ENCODE results near the gene CHRNA4.

DNA sequence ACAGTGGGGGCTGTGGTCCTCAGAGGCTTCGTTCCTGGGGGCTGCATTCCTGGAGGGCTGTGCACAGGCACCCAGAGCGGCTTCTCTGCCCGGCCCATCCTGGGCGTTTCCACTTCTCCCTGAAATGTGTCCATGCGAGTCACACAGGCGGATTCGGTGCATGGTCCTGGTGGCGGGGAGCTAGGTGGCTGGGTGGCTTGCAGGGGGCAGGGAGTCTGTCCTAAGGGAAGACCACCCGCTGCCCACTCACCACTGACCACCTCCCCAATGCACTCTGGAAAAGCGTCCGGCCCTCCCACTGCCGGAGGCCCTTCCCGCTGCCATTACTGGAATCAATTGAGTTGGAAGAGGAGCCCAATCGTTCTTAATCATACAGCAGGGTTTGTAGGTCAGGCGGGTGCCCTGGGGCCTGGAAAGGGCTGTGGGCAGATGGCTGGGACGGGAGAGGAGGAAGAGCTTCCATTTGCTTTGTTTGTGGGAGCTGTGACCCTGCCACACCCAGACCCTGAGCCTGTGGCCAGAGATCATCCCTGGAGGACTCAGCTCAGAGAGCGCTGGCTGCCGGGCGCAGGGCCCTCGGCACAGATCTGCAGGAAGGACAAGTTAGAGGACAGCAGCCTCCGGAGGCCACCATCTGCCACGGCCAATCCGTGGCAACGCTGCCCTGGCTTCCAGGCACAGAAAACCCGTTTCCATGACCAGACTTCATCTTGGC is 6.4 kb downstream of the CHRNA4 start:
- TF ChIP-seq, protein P1, sequence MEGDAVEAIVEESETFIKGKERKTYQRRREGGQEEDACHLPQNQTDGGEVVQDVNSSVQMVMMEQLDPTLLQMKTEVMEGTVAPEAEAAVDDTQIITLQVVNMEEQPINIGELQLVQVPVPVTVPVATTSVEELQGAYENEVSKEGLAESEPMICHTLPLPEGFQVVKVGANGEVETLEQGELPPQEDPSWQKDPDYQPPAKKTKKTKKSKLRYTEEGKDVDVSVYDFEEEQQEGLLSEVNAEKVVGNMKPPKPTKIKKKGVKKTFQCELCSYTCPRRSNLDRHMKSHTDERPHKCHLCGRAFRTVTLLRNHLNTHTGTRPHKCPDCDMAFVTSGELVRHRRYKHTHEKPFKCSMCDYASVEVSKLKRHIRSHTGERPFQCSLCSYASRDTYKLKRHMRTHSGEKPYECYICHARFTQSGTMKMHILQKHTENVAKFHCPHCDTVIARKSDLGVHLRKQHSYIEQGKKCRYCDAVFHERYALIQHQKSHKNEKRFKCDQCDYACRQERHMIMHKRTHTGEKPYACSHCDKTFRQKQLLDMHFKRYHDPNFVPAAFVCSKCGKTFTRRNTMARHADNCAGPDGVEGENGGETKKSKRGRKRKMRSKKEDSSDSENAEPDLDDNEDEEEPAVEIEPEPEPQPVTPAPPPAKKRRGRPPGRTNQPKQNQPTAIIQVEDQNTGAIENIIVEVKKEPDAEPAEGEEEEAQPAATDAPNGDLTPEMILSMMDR (IDR thresholded peaks at IDR 0.05) = no peak
- TF ChIP-seq POLR2A (IDR thresholded peaks at IDR 0.05) = no peak
